Measurements from ENCODE around the gene PDE11A.

DNA sequence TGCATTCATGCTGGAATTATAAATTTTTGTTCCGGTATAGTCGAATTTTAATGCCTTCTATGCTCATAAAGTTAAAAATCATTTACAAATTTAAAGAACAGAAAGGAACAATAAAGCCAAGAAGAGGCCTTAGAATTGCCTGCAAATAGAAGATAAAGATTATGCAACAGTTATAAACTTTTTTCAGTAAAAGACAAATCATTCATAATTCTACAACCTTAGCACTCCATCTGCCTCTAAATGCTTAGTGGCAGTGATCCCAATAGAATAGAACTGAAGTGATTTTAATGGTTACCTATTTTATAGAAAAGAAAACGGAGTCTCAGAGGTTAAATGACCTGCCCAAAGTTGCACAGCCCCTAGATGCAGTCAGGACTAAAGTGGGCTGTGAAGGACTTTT, 468.8 kb downstream of the PDE11A start:
- TF ChIP-seq CTCF (IDR thresholded peaks at IDR 0.05) (no peak), POLR2A (IDR thresholded peaks at IDR 0.05) (no peak)

All from adrenal gland (tissue), 5 donors.